GM12878 (cell line): ENCODE results near the gene SEMA7A. TPM values are rescaled to one million over a fixed set of nuclear protein-coding genes. Genes with fewer than 3 reads are reported as not detected.
A peak's percentile ranks its signal among the peaks of the same experiment; 100 is the strongest.

Experiments
- ATAC-seq: fragments of 200-7000 bp; cut with Tn5 transposase; 3 replicates; pipeline ENCODE4 v1.9.1; 2020; ENCODE audit warnings: mild to moderate bottlenecking, moderate library complexity
- BruUV-seq: library from RNA; stranded (reverse); fragments of 400-500 nt; replicated peaks from 2 replicates; lab custom pipeline; 2021; lab: Mats Ljungman, UMichigan
- CTCF ChIA-PET: fragments of 300-600 bp; sonication (Branson Sonifier 250); formaldehyde crosslinking; extraction: SDS; loops from one replicate; lab custom pipeline; 2021; ENCODE audit warnings: inconsistent platforms; lab: Yijun Ruan, JAX
- POLR2A ChIA-PET: fragments of 350-600 bp; formaldehyde crosslinking; extraction: SDS; loops from one replicate; lab custom pipeline; 2021; ENCODE audit warnings: inconsistent platforms; lab: Charles Lee
- RAD21 ChIA-PET: fragments of 300-600 bp; sonication (Branson Sonifier 250); formaldehyde crosslinking; loops from one replicate; lab custom pipeline; 2023; ENCODE audit warnings: antibody characterized with exemption; ENCODE audit not compliant: unreplicated experiment; lab: Charles Lee
- SMC1A ChIA-PET: fragments of 300-600 bp; sonication (Branson Sonifier 250); formaldehyde crosslinking; loops from one replicate; lab custom pipeline; 2023; ENCODE audit not compliant: unreplicated experiment, uncharacterized antibody; lab: Charles Lee
- DNase-seq: peaks from one replicate; pipeline ENCODE4 v3.0.0-alpha.2; 2011; ENCODE audit warnings: low read depth, low spot score
- FAIRE-seq: peaks from 3 replicates; lab custom pipeline; 2011; peaks lifted over from hg19 to GRCh38; lab: Jason Lieb, UNC
- H2AFZ ChIP-seq: 2 replicates; pipeline ENCODE4 v1.6.0; 2011; ENCODE audit warnings: low read depth, low read length, control low read depth; ENCODE audit not compliant: control insufficient read depth
- H3K27ac ChIP-seq: 2 replicates; pipeline ENCODE4 v1.5.1; 2011; ENCODE audit warnings: control low read depth; ENCODE audit not compliant: control insufficient read depth, insufficient read depth
- H3K27me3 ChIP-seq, 2 experiments: replicated peaks in 1 of 2; 2 replicates each; pipeline versions ENCODE4 v1.6.0 to v1.6.1; 2011; ENCODE audit warnings: low read length in 1 of 2; ENCODE audit not compliant: control insufficient read depth in 2 of 2, insufficient read depth in 2 of 2
- H3K36me3 ChIP-seq, 2 experiments: 2 replicates each; pipeline ENCODE4 v1.5.1; 2011; ENCODE audit warnings: low read length in 1 of 2; ENCODE audit not compliant: control insufficient read depth in 2 of 2, insufficient read depth in 2 of 2
- H3K4me1 ChIP-seq: 2 replicates; pipeline ENCODE4 v1.6.1; 2011; ENCODE audit warnings: mild to moderate bottlenecking, low read length, moderate library complexity, mixed read lengths; ENCODE audit not compliant: control insufficient read depth, insufficient read depth
- H3K4me2 ChIP-seq: 2 replicates; pipeline ENCODE4 v1.6.0; 2011; ENCODE audit warnings: control low read depth; ENCODE audit not compliant: control insufficient read depth, insufficient read depth
- H3K4me3 ChIP-seq: fragments of 200-600 bp; sonication (generic); 2 replicates; pipeline ENCODE4 v1.5.1; 2016
- H3K79me2 ChIP-seq: 2 replicates; pipeline ENCODE4 v1.6.0; 2011; ENCODE audit warnings: low read length; ENCODE audit not compliant: control insufficient read depth, insufficient read depth
- H3K9ac ChIP-seq: 2 replicates; pipeline ENCODE4 v1.8.0; 2011; ENCODE audit warnings: low read length, control low read depth, mixed read lengths; ENCODE audit not compliant: control insufficient read depth, insufficient read depth
- H3K9me3 ChIP-seq: replicated peaks from 3 replicates; pipeline ENCODE4 v1.5.1; 2011; ENCODE audit warnings: mild to moderate bottlenecking, low read length; ENCODE audit not compliant: control insufficient read depth, insufficient read depth
- H4K20me1 ChIP-seq: 2 replicates; pipeline ENCODE4 v1.6.0; 2011; ENCODE audit not compliant: control insufficient read depth, insufficient read depth
- BCL11A ChIP-seq: IDR thresholded peaks from 2 replicates; pipeline ENCODE4 v1.6.1; 2011; ENCODE audit warnings: low read depth, low read length
- CBX3 ChIP-seq: fragments of 200-600 bp; sonication (generic); IDR thresholded peaks from 2 replicates; pipeline ENCODE4 v1.6.1; 2016; ENCODE audit warnings: low read depth, borderline replicate concordance
- ETV6 ChIP-seq, 2 experiments: fragments of 450-650 bp in 1 of 2; IDR thresholded peaks in 1 of 2; conservative IDR thresholded peaks in 1 of 2; 2 replicates each; pipeline ENCODE4 v1.6.1; 2014; ENCODE audit warnings: antibody characterized with exemption in 1 of 2, borderline replicate concordance in 1 of 2, low read depth in 1 of 2, mild to moderate bottlenecking in 1 of 2, moderate library complexity in 1 of 2
- FOS ChIP-seq: IDR thresholded peaks from 3 replicates; pipeline ENCODE4 v1.6.1; 2011; ENCODE audit warnings: borderline replicate concordance; ENCODE audit not compliant: insufficient read length; ENCODE audit errors: extremely low read depth
- GATAD2B ChIP-seq: fragments of 450-650 bp; conservative IDR thresholded peaks from 2 replicates; pipeline ENCODE4 v1.6.1; 2017; ENCODE audit warnings: low read depth, mild to moderate bottlenecking, moderate library complexity
- JUND ChIP-seq: IDR thresholded peaks from 2 replicates; pipeline ENCODE4 v1.6.1; 2012; ENCODE audit warnings: low read depth, mild to moderate bottlenecking, low read length, improper control_type of control experiment, moderate library complexity
- NFXL1 ChIP-seq: fragments of 450-650 bp; IDR thresholded peaks from 2 replicates; pipeline ENCODE4 v1.6.1; 2017; ENCODE audit warnings: antibody characterized with exemption, mild to moderate bottlenecking, borderline replicate concordance
- NR2C1 ChIP-seq: fragments of 450-650 bp; IDR thresholded peaks from 2 replicates; pipeline ENCODE4 v1.6.1; 2017; ENCODE audit warnings: antibody characterized with exemption, mild to moderate bottlenecking, moderate library complexity
- NR2C2 ChIP-seq: IDR thresholded peaks from 2 replicates; pipeline ENCODE4 v1.6.1; 2011; ENCODE audit warnings: borderline replicate concordance, low read depth; ENCODE audit not compliant: control insufficient read depth, insufficient read length
- NR2F1 ChIP-seq: fragments of 450-650 bp; conservative IDR thresholded peaks from 2 replicates; pipeline ENCODE4 v1.6.1; 2017; ENCODE audit warnings: mild to moderate bottlenecking
- POLR2AphosphoS2 ChIP-seq: IDR thresholded peaks from 2 replicates; pipeline ENCODE4 v1.6.1; 2011; ENCODE audit warnings: low read depth, mild to moderate bottlenecking, low read length, improper control_type of control experiment, moderate library complexity
- RB1 ChIP-seq: fragments of 450-650 bp; formaldehyde crosslinking; IDR thresholded peaks from 2 replicates; pipeline ENCODE4 v1.6.1; 2017; ENCODE audit warnings: mild to moderate bottlenecking, borderline replicate concordance
- RUNX3 ChIP-seq: IDR thresholded peaks from 2 replicates; pipeline ENCODE4 v1.6.1; 2012; ENCODE audit warnings: low read length, inconsistent platforms
- SMAD5 ChIP-seq: IDR thresholded peaks from 2 replicates; pipeline ENCODE4 v1.6.1; 2016; ENCODE audit warnings: antibody characterized with exemption, low read depth
- SUPT20H ChIP-seq: IDR thresholded peaks from 2 replicates; pipeline ENCODE4 v1.6.1; 2011; ENCODE audit warnings: low read depth, mild to moderate bottlenecking, low read length, moderate library complexity, borderline replicate concordance; ENCODE audit not compliant: control insufficient read depth
- TAF1 ChIP-seq: IDR thresholded peaks from 2 replicates; pipeline ENCODE4 v1.6.1; 2011; ENCODE audit warnings: mild to moderate bottlenecking, low read depth, low read length, borderline replicate concordance
- TCF12 ChIP-seq: IDR thresholded peaks from 2 replicates; pipeline ENCODE4 v1.6.1; 2011; ENCODE audit warnings: low read depth, mild to moderate bottlenecking, low read length
- WGBS: methylation state at CpG from one replicate; pipeline ENCODE4 v1.1.6; 2016; ENCODE audit warnings: low lambda C conversion rate; ENCODE audit not compliant: insufficient replicate concordance, insufficient coverage; ENCODE audit errors: missing lambda C conversion rate; 5-methylcytosine and 5-hydroxymethylcytosine counted together
- in situ Hi-C: fragments of 300-500 bp; cut with MboI; formaldehyde crosslinking; loops from 9 replicates; pipeline ENCODE4 v1.14.3; 2018; ENCODE audit warnings: mixed read lengths
- intact Hi-C: fragments of 100-400 bp; cut with micrococcal nuclease; formaldehyde crosslinking; loops from one replicate; pipeline ENCODE4 v1.14.2; 2022; ENCODE audit not compliant: unreplicated experiment
- polyA plus RNA-seq, 11 experiments: library from polyadenylated mRNA; depleted of rRNA in 4 of 11; unstranded in 6 of 11; stranded (reverse) in 5 of 11; fragments of >200 nt; fragmentation: Nextera tagmentation in 4 of 11; fragmentation: Illumina TruSeq in 1 of 11; extraction: Ambion mirVana in 4 of 11; extraction: Trizol in 1 of 11; gene quantifications; 1 replicate in 1 of 11; 2 replicates in 10 of 11; pipeline versions ENCODE4 v1.2.1 to v1.2.3, GENCODE V29; 2011 to 2016; ENCODE audit warnings: inconsistent platforms in 2 of 11, missing spikeins in 2 of 11, low read depth in 1 of 11
- total RNA-seq, 4 experiments: library from RNA; depleted of rRNA in 3 of 4; stranded (reverse); fragments of >200 nt in 3 of 4; fragmentation: Illumina TruSeq in 1 of 4; extraction: Trizol in 1 of 4; gene quantifications; 2 replicates each; pipeline versions ENCODE4 v1.2.1 to v1.2.3, GENCODE V29; 2013 to 2021

Gene SEMA7A
- total and polyA plus RNA-seq, 10 of the 15 experiments (the other 5 are each of a cell fraction or from before 2014, with no cell fraction given): 0.08 to 112 (median 53.5) TPM

DNA sequence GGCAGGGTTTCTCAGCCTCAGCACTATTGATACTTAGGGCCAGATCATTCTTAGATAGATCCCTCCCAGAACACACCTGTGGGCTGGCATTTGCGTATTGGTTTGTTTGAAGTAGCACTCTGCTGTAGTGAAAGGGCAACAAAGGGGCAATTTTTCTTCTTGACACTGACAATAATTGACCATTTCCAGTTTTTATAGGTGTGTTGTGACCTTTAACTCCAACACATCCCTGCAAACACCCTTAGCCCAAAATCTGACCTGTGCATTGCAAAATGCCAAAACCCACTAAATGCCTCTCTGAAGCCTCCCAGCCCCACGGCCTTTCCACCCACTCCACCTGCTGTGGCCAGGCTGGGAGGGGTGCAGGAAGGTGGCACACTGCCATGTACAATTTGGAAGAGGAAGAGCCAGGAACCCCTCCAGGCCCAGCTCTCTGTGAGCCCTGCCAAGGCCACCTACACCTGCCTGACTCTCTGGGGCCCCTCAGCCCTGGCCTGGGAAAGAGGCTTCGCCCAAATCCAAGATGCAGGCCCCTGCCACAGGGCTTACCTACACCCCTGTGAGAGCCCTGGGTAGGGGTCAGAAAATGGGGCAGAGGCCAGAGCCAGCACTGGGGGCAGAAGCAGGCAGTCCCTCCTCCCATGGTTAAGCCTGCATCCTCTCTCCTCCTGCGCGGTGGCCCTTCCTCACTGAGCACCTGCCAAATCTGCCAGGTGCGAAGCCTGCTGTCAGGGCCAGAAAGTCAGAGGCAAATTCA lies 56.8 kb downstream of the SEMA7A start:
- ChIA-PET CTCF (interaction anchor here (0.8 to 21.7 kb wide), 16 partner anchors 8 to 397 kb away, joined by 3 to 655 read pairs (median 6); partner anchors contain the start of genes SEMA7A and UBL7), SMC1A (interaction anchor here (1.1 to 21.3 kb wide), 6 partner anchors 21 to 113 kb away, joined by 3 to 544 read pairs (median 9); partner anchors contain the start of gene SEMA7A), POLR2A (interaction anchor here (0.9 to 15.8 kb wide), 3 partner anchors 19 to 53 kb away, joined by 3 to 302 read pairs (median 3); no protein-coding TSS in a partner anchor), RAD21 (interaction anchor here (1.0 to 3.2 kb wide), 9 partner anchors 9 to 106 kb away, joined by 3 to 18 read pairs (median 4); partner anchors contain the start of gene CYP11A1)
- no peaks in the 10 kb centered on the region for H3K9me3 ChIP-seq
- no peak overlapping the region for H3K9ac ChIP-seq
- FAIRE-seq (no peak), DNase-seq (no peak), ATAC-seq (no peak)
- no peak overlapping the region for H3K27ac ChIP-seq
- no peak overlapping the region for H3K4me3 ChIP-seq
- H2AFZ ChIP-seq: no peak overlapping the region
- TF ChIP-seq POLR2AphosphoS2 (no peak), JUND (no peak), NR2C1 (peak; percentile 70), BCL11A (no peak), GATAD2B (no peak), CBX3 (no peak), SUPT20H (no peak), RUNX3 (no peak), FOS (no peak), TCF12 (no peak), SMAD5 (no peak), NFXL1 (no peak), TAF1 (no peak), ETV6 (conservative IDR thresholded peaks at IDR 0.05 in 1 of 2, IDR thresholded peaks at IDR 0.05 in 1 of 2; ENCODE audit: borderline replicate concordance in 1 of 2, low read depth in 1 of 2) (no peak), NR2C2 (no peak), RB1 (no peak), NR2F1 (peak; percentile 80)
- no TSS peak for BruUV-seq
- H4K20me1 ChIP-seq: no peaks in the 10 kb centered on the region
- H3K79me2 ChIP-seq: no peaks in the 10 kb centered on the region; the same call in 1 of the 2 replicates
- intact Hi-C loops (no loop called here), in situ Hi-C loops (loop anchor here (5.0 kb wide), 1 partner anchor 245 kb away; no protein-coding TSS in a partner anchor)
- WGBS: 85% methylated on average over 6 of the region's 6 CpGs
- peaks cover 41% of the 10 kb centered on the region for H3K4me1 ChIP-seq
- no peaks in the 10 kb centered on the region; a peak in 2 of 4 replicates for H3K27me3 ChIP-seq
- H3K36me3 ChIP-seq: no peaks in the 10 kb centered on the region
- no peak overlapping the region for H3K4me2 ChIP-seq
